Esophagus muscularis mucosa (tissue), 4 donors: ENCODE measurements around the gene EEF1B2. TPM values are rescaled to one million over a fixed set of nuclear protein-coding genes. Genes with fewer than 3 reads are reported as not detected.
"Not testable (repeated sequence)": the region's sequence is repeated elsewhere in the genome, so short reads cannot be mapped to it uniquely, and the experiment has no call there.

Source experiments
- DNase-seq: peaks from one replicate; pipeline ENCODE4 v3.0.0-alpha.2; 2017; ENCODE audit errors: extremely low spot score
- H3K27ac ChIP-seq, 4 donors: fragments of 200-600 bp; sonication (generic); replicated peaks in 1 of 4; 1 replicate in 3 of 4; 2 replicates in 1 of 4; pipeline ENCODE4 v1.5.1; 2016 to 2019; ENCODE audit warnings: mild to moderate bottlenecking in 1 of 4
- H3K27me3 ChIP-seq, 4 donors: fragments of 200-600 bp; sonication (generic); one replicate each; pipeline versions ENCODE4 v1.5.1 to v1.6.0; 2016 to 2019
- H3K36me3 ChIP-seq, 4 donors: fragments of 200-600 bp; sonication (generic); one replicate each; pipeline ENCODE4 v1.5.1; 2016 to 2019
- H3K4me1 ChIP-seq, 4 donors: fragments of 200-600 bp; sonication (generic); one replicate each; pipeline ENCODE4 v1.5.1; 2016 to 2019
- H3K4me3 ChIP-seq, 4 donors: fragments of 200-600 bp; sonication (generic); 1 replicate in 2 of 4; 2 replicates in 2 of 4; pipeline ENCODE4 v1.5.1; 2016 to 2019; ENCODE audit warnings: mild to moderate bottlenecking in 4 of 4, moderate library complexity in 1 of 4
- H3K9me3 ChIP-seq, 4 donors: fragments of 200-600 bp; sonication (generic); 1 replicate in 3 of 4; 2 replicates in 1 of 4; pipeline ENCODE4 v1.5.1; 2016 to 2019
- CTCF ChIP-seq, 3 experiments: fragments of 200-600 bp in 2 of 3; fragments of 450-650 bp in 1 of 3; sonication (generic) in 2 of 3; IDR thresholded peaks; one replicate each; pipeline ENCODE4 v1.5.1; 2017 to 2019; ENCODE audit warnings: antibody characterized with exemption in 3 of 3, mild to moderate bottlenecking in 2 of 3, moderate library complexity in 1 of 3
- EP300 ChIP-seq: sonication (generic); formaldehyde crosslinking; IDR thresholded peaks from one replicate; pipeline ENCODE4 v1.6.1; 2017; ENCODE audit warnings: antibody characterized with exemption
- POLR2A ChIP-seq: fragments of 450-650 bp; IDR thresholded peaks from one replicate; pipeline ENCODE4 v1.6.1; 2017; ENCODE audit warnings: antibody characterized with exemption, moderate library complexity, mild to moderate bottlenecking, low read depth
- POLR2AphosphoS5 ChIP-seq, 2 donors: sonication (generic); formaldehyde crosslinking; IDR thresholded peaks; one replicate each; pipeline ENCODE4 v1.6.1; 2017; ENCODE audit warnings: antibody characterized with exemption in 2 of 2
- WGBS: methylation state at CpG from one replicate; pipeline ENCODE4 v1.1.5; 2018; 5-methylcytosine and 5-hydroxymethylcytosine counted together
- intact Hi-C: fragments of 100-400 bp; cut with DNase I; formaldehyde crosslinking; loops from one replicate; pipeline ENCODE4 v1.15.1; 2023
- small RNA-seq, 3 donors: library from RNA; depleted of rRNA; stranded (forward); fragments of <200 nt; gene quantifications; one replicate each; pipeline ENCODE3, GENCODE V24; 2016
- total RNA-seq, 4 donors: library from RNA; depleted of rRNA; stranded (reverse); fragments of >200 nt; gene quantifications; one replicate each; pipeline versions ENCODE4 v1.1.0 to v1.2.1, GENCODE V29; 2016

EEF1B2 gene
- total RNA-seq, 4 donors from 2014 or later: 219 to 381 (median 342) TPM

- WGBS: 96% methylated on average over 17 of the region's 17 CpGs
- no peaks in the 10 kb centered on the region for H3K36me3 ChIP-seq
- H3K4me1 ChIP-seq: no peaks in the 10 kb centered on the region
- no peak for DNase-seq
- H3K27me3 ChIP-seq: no peaks in the 10 kb centered on the region
- TF ChIP-seq EP300 (no peak), POLR2AphosphoS5 (IDR thresholded peaks at IDR 0.05) (no peak), POLR2A (no peak), CTCF (IDR thresholded peaks at IDR 0.05) (no peak)
- H3K4me3 ChIP-seq: no peak overlapping the region
- no peak overlapping the region for H3K27ac ChIP-seq
- no peaks in the 10 kb centered on the region for H3K9me3 ChIP-seq
- intact Hi-C loops: no loop called here
Observed at GRCh38 chr2:206203331-206203730, 43.6 kb downstream of the EEF1B2 start.

GRCh38 chr2:206204710-206205109 lies 45.0 kb downstream of the EEF1B2 start:
- TF ChIP-seq POLR2AphosphoS5 (IDR thresholded peaks at IDR 0.05) (no peak), EP300 (no peak)
- Histone ChIP-seq H3K27ac (no peak overlapping the region), H3K36me3 (no peaks in the 10 kb centered on the region), H3K9me3 (no peaks in the 10 kb centered on the region), H3K4me3 (no peak overlapping the region), H3K4me1 (no peaks in the 10 kb centered on the region), H3K27me3 (no peaks in the 10 kb centered on the region)
- 48% methylated on average over 3 of the region's 3 CpGs for WGBS
- intact Hi-C loops: no loop called here
- no peak for DNase-seq

GRCh38 chr2:206207316-206207715 lies 47.6 kb downstream of the EEF1B2 start:
- intact Hi-C loops, H3K4me3 ChIP-seq, H3K27ac ChIP-seq, H3K4me1 ChIP-seq, DNase-seq, H3K27me3 ChIP-seq, H3K9me3 ChIP-seq, H3K36me3 ChIP-seq: not testable (repeated sequence)
- 93% methylated on average over 2 of the region's 2 CpGs for WGBS

- Histone ChIP-seq H3K4me3 (no peak overlapping the region), H3K27ac (no peak overlapping the region), H3K27me3 (no peaks in the 10 kb centered on the region), H3K4me1 (peaks cover 0 to 12% (median 9%) of the 10 kb centered on the region in 4 donors), H3K9me3 (no peaks in the 10 kb centered on the region), H3K36me3 (no peaks in the 10 kb centered on the region)
- WGBS: 92% methylated on average over 7 of the region's 7 CpGs
- DNase-seq: no peak
- intact Hi-C loops: no loop called here
- TF ChIP-seq POLR2AphosphoS5 (IDR thresholded peaks at IDR 0.05): no peak
- no peak for TF ChIP-seq POLR2A
- TF ChIP-seq CTCF (IDR thresholded peaks at IDR 0.05): no peak
- no peak for TF ChIP-seq EP300
Observed at GRCh38 chr2:206208900-206209299, 49.2 kb downstream of the EEF1B2 start.

GRCh38 chr2:206211657-206212255 lies 52.1 kb downstream of the EEF1B2 start:
- no peaks in the 10 kb centered on the region for H3K36me3 ChIP-seq
- DNase-seq: no peak
- H3K4me1 ChIP-seq: peaks cover 0 to 12% (median 9%) of the 10 kb centered on the region in 4 donors
- H3K9me3 ChIP-seq: no peaks in the 10 kb centered on the region
- intact Hi-C loops: no loop called here
- 94% methylated on average over 2 of the region's 2 CpGs for whole genome bisulfite sequencing
- peaks cover 0 to 4% (median 0%) of the 10 kb centered on the region in 4 donors for H3K27me3 ChIP-seq
- no peak overlapping the region for H3K27ac ChIP-seq
- no peak for TF ChIP-seq POLR2AphosphoS5 (IDR thresholded peaks at IDR 0.05)
- no peak for TF ChIP-seq CTCF (IDR thresholded peaks at IDR 0.05)
- no peak for TF ChIP-seq POLR2A
- no peak for TF ChIP-seq EP300
- H3K4me3 ChIP-seq: no peak overlapping the region

Small RNA genes within 50 kb of the gene (small RNA-seq; reads per million reads assigned to genes)
- gene RF00134: 0 reads per million in 3 donors
- 0 reads per million in 3 donors for gene RF02271
- 0 reads per million in 3 donors for gene SNORA41
- gene SNORD51: 0 reads per million in 3 donors

Other genes starting within 250 kb of the EEF1B2 start
- gene INO80D, start 73.7 kb upstream of the EEF1B2 start, total RNA-seq: 10 to 100 TPM; 11.1 to 19.9 (median 16.2) TPM
- gene NDUFS1, start 451 bp upstream of the EEF1B2 start, total RNA-seq: 100 to 1,000 TPM in 1 of 4 donors, 10 to 100 TPM in 3; 83.5 to 101 (median 90.9) TPM
- 10 to 100 TPM; 10.6 to 14.0 (median 12.1) TPM for gene ZDBF2, start 114.8 kb downstream of the EEF1B2 start, total RNA-seq